ENCODE measurements around the gene ARHGEF28. TPM values are rescaled to one million over a fixed set of nuclear protein-coding genes. Genes with fewer than 3 reads are reported as not detected.

ARHGEF28 gene
- total and polyA plus RNA-seq, 10 of the 15 experiments (the other 5 are each of a cell fraction or from before 2014, with no cell fraction given) = 0.10 to 0.72 (median 0.22) TPM; not detected in 2

GRCh38 chr5:73617510-73618279 is 8.3 kb upstream of the ARHGEF28 start:
- H2AFZ ChIP-seq (ENCODE audit: control insufficient read depth, low read depth, low read length) = peak overlapping the region; percentile 78
- POLR2A ChIA-PET = no interaction called here
- no peaks in the 10 kb centered on the region for H4K20me1 ChIP-seq (ENCODE audit: control insufficient read depth, insufficient read depth)
- RAD21 ChIA-PET (ENCODE audit: unreplicated experiment) = interaction anchor here (0.6 to 1.4 kb wide), 4 partner anchors 20 to 174 kb away, joined by 3 read pairs; no protein-coding TSS in a partner anchor
- no peak overlapping the region for H3K9ac ChIP-seq (ENCODE audit: control insufficient read depth, insufficient read depth, low read length)
- ATAC-seq (peak; percentile 86), FAIRE-seq (no peak), DNase-seq (ENCODE audit: low read depth, low spot score) (no peak)
- H3K27me3 ChIP-seq (replicated peaks in 1 of 2; ENCODE audit: control insufficient read depth in 2 of 2, insufficient read depth in 2 of 2, low read length in 1 of 2) = no peaks in the 10 kb centered on the region
- peak overlapping the region; percentile 12; the same call in 1 of the 2 replicates for H3K4me3 ChIP-seq
- CTCF ChIA-PET = interaction anchor here (1.0 to 1.6 kb wide), 3 partner anchors 16 to 165 kb away, joined by 3 to 5 read pairs (median 5); no protein-coding TSS in a partner anchor
- no TSS peak for BruUV-seq (replicated peaks)
- peaks cover 7% of the 10 kb centered on the region for H3K4me1 ChIP-seq (ENCODE audit: control insufficient read depth, insufficient read depth, low read length)
- in situ Hi-C loops (cut with MboI) (no loop called here), intact Hi-C loops (cut with micrococcal nuclease; ENCODE audit: unreplicated experiment) (no loop called here)
- SMC1A ChIA-PET (ENCODE audit: uncharacterized antibody, unreplicated experiment) = interaction anchor here (0.6 to 2.1 kb wide), 9 partner anchors 8 to 72 kb away, joined by 3 to 5 read pairs (median 3); partner anchors contain the start of gene ARHGEF28
- H3K36me3 ChIP-seq (ENCODE audit: control insufficient read depth in 2 of 2, insufficient read depth in 2 of 2, low read length in 1 of 2) = no peaks in the 10 kb centered on the region
- H3K27ac ChIP-seq (ENCODE audit: control insufficient read depth, insufficient read depth) = no peak overlapping the region; the same call in 1 of the 2 replicates
- 54% methylated on average over 9 of the region's 9 CpGs for WGBS (ENCODE audit: insufficient coverage, insufficient replicate concordance, low lambda C conversion rate, missing lambda C conversion rate)
- H3K9me3 ChIP-seq (replicated peaks; ENCODE audit: control insufficient read depth, insufficient read depth, low read length) = no peaks in the 10 kb centered on the region
- H3K4me2 ChIP-seq (ENCODE audit: control insufficient read depth, insufficient read depth) = peak overlapping the region; percentile 62
- H3K79me2 ChIP-seq (ENCODE audit: control insufficient read depth, insufficient read depth, low read length) = no peaks in the 10 kb centered on the region
- no peak for TF ChIP-seq SMAD5 (IDR thresholded peaks at IDR 0.05; ENCODE audit: low read depth)
- no peak for TF ChIP-seq IKZF1 (conservative IDR thresholded peaks at IDR 0.05)
- TF ChIP-seq NFIC (IDR thresholded peaks at IDR 0.05; ENCODE audit: low read depth, low read length) = no peak
- peak; percentile 48 to 60; a peak in 2 of 4 replicates for TF ChIP-seq BHLHE40 (IDR thresholded peaks at IDR 0.05; ENCODE audit: borderline replicate concordance in 1 of 2, low read depth in 2 of 2, low read length in 1 of 2)
- TF ChIP-seq MLLT1 (IDR thresholded peaks at IDR 0.05) = peak; percentile 78
- no peak for TF ChIP-seq IRF4 (IDR thresholded peaks at IDR 0.05; ENCODE audit: low read depth, low read length)
- TF ChIP-seq ATF3 (IDR thresholded peaks at IDR 0.05; ENCODE audit: borderline replicate concordance, extremely low read depth, low read depth, low read length) = no peak
- TF ChIP-seq SUZ12 (IDR thresholded peaks at IDR 0.05; ENCODE audit: unreplicated experiment) = no peak
- TF ChIP-seq NR2F1 (conservative IDR thresholded peaks at IDR 0.05) = no peak
- no peak for TF ChIP-seq NRF1 (conservative IDR thresholded peaks at IDR 0.05; ENCODE audit: low read depth, low read length)
- no peak for TF ChIP-seq MTA3 (IDR thresholded peaks at IDR 0.05; ENCODE audit: borderline replicate concordance, low read length)
- no peak for TF ChIP-seq CHD2 (IDR thresholded peaks at IDR 0.05; ENCODE audit: borderline replicate concordance, low read depth, low read length)
- no peak for TF ChIP-seq ZNF622 (IDR thresholded peaks at IDR 0.05)
- TF ChIP-seq RBBP5 (conservative IDR thresholded peaks at IDR 0.05) = no peak
- TF ChIP-seq RELB (IDR thresholded peaks at IDR 0.05; ENCODE audit: low read depth) = no peak
- TF ChIP-seq EED (IDR thresholded peaks at IDR 0.05; ENCODE audit: low read depth) = no peak
- TF ChIP-seq ASH2L (IDR thresholded peaks at IDR 0.05; ENCODE audit: borderline replicate concordance, low read depth) = no peak

Data from GM12878 (cell line).